Stomach (tissue), 9 donors: Measurements from ENCODE around the gene ANKRD40. TPM values are rescaled to one million over a fixed set of nuclear protein-coding genes. Genes with fewer than 3 reads are reported as not detected.

ENCODE experiments used
- DNase-seq, 2 donors: peaks; one replicate each; pipeline versions ENCODE4 v3.0.0 to v3.0.0-alpha.2; 2013 to 2019
- H3K27ac ChIP-seq, 5 donors: fragments of 200-600 bp in 4 of 5; sonication (generic) in 4 of 5; one replicate each; pipeline ENCODE4 v1.5.1; 2013 to 2019; ENCODE audit warnings: mild to moderate bottlenecking in 1 of 5, moderate library complexity in 1 of 5
- H3K27me3 ChIP-seq, 3 donors: fragments of 200-600 bp; sonication (generic); one replicate each; pipeline ENCODE4 v1.5.1; 2017 to 2019; ENCODE audit warnings: mixed run types in 1 of 3
- H3K36me3 ChIP-seq, 4 donors: fragments of 200-600 bp; sonication (generic); 1 replicate in 3 of 4; 2 replicates in 1 of 4; pipeline ENCODE4 v1.5.1; 2016 to 2019
- H3K4me1 ChIP-seq, 4 donors: fragments of 200-600 bp; sonication (generic); one replicate each; pipeline ENCODE4 v1.5.1; 2016 to 2019
- H3K4me3 ChIP-seq, 4 donors: fragments of 200-600 bp; sonication (generic) in 3 of 4; one replicate each; pipeline ENCODE4 v1.5.1; 2016 to 2019; ENCODE audit warnings: mild to moderate bottlenecking in 1 of 4
- H3K9me3 ChIP-seq, 4 donors: fragments of 200-600 bp; sonication (generic); one replicate each; pipeline ENCODE4 v1.5.1; 2016 to 2019
- CTCF ChIP-seq, 7 experiments: fragments of 450-650 bp in 4 of 7; fragments of 200-600 bp in 3 of 7; sonication (generic) in 3 of 7; IDR thresholded peaks; one replicate each; pipeline ENCODE4 v1.5.1; 2016 to 2019; ENCODE audit warnings: antibody characterized with exemption in 7 of 7, control low read depth in 2 of 7, mild to moderate bottlenecking in 1 of 7
- EP300 ChIP-seq: sonication (generic); formaldehyde crosslinking; IDR thresholded peaks from one replicate; pipeline ENCODE4 v1.6.1; 2017; ENCODE audit warnings: antibody characterized with exemption
- POLR2A ChIP-seq, 4 donors: fragments of 450-650 bp; IDR thresholded peaks; one replicate each; pipeline ENCODE4 v1.6.1; 2016; ENCODE audit warnings: antibody characterized with exemption in 4 of 4, control low read depth in 2 of 4, mild to moderate bottlenecking in 1 of 4, moderate library complexity in 1 of 4
- POLR2AphosphoS5 ChIP-seq, 3 donors: sonication (generic); formaldehyde crosslinking; IDR thresholded peaks; one replicate each; pipeline ENCODE4 v1.6.1; 2016; ENCODE audit warnings: antibody characterized with exemption in 3 of 3
- WGBS, 5 donors: extraction: QIAGEN DNeasy Blood & Tissue Kit in 3 of 5; methylation state at CpG; one replicate each; pipeline versions ENCODE4 v1.1.5 to v1.1.7; 2013 to 2018; 5-methylcytosine and 5-hydroxymethylcytosine counted together
- intact Hi-C: fragments of 100-400 bp; cut with DNase I; formaldehyde crosslinking; loops from one replicate; pipeline ENCODE4 v1.15.1; 2023; ENCODE audit warnings: low total_unique reads
- polyA plus RNA-seq, 3 donors: library from polyadenylated mRNA; stranded (reverse); fragments of 200-250 nt; gene quantifications; one replicate each; pipeline ENCODE4 v1.2.3, GENCODE V29; 2013
- total RNA-seq, 5 donors: library from RNA; depleted of rRNA; stranded (reverse); fragments of >200 nt; gene quantifications; one replicate each; pipeline versions ENCODE4 v1.1.0 to v1.2.3, GENCODE V29; 2014 to 2016
- donor health status: healthy with polysubstance abuse.
- donor health status: Bipolar disorder and iron deficiency.
- donor health status: healthy.

The ANKRD40 gene
- total and polyA plus RNA-seq, 8 donors, result 7.5 to 36.6 (median 19.9) TPM

- Histone ChIP-seq H3K4me1 (peaks cover 37 to 58% (median 41%) of the 10 kb centered on the region in 4 donors), H3K27me3 (no peaks in the 10 kb centered on the region), H3K36me3 (peaks cover 0 to 34% (median 0%) of the 10 kb centered on the region in 4 donors), H3K27ac (peak overlapping the region; percentile 69 to 91 (median 81)), H3K4me3 (no peak overlapping the region), H3K9me3 (no peaks in the 10 kb centered on the region)
- WGBS, 5 donors, result 49 to 75% (median 67%) methylated on average over 9 to 10 of the region's 10 CpGs
- intact Hi-C loops, result no loop called here
- DNase-seq, result no peak
- TF ChIP-seq EP300, result no peak
- no peak for TF ChIP-seq CTCF (IDR thresholded peaks at IDR 0.05)
- TF ChIP-seq POLR2AphosphoS5 (IDR thresholded peaks at IDR 0.05), result no peak
- no peak for TF ChIP-seq POLR2A (IDR thresholded peaks at IDR 0.05)
Measured at GRCh38 chr17:50660887-50661345, 46.8 kb downstream of the ANKRD40 start.

DNA sequence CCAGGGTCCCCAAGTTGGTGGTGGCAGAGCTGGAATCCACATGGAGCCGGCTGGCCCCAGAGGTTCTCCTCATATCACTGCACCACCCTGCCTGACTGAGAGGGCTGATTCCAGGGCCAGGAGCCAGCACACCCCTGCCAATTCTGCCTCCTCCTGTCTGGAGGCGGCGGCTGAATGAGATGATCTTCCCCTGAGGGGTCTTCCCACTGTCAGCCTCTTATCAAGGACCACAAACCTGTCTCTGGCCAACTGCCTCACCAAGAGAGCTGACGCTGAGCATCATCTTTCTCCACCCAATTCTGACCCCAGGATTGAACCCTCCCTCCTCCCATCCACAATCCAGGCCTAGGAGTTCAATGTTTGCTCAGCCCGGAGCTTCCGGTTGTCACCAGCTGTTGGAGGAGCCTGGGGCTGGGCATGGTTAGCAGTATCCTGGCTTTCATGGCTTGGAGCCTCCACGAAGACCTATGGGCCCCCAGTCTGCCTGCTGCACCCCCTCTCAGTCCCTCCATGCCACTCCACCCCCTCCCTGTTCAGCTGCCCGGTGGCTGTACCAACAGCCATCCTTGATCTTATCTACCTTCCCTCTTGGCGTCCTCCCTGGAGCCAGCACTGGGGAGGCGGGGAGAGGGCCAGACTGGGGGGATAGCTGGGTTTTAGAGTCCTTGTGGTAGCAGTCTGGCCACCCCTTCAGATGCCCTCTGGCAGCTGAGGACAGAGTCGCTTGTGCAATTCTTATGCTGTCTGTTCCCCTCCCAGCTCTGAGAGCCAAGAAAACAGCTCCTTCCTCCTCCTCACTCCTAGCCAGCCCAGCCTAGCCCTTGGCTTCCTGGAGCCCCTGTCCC lies 47.5 kb downstream of the ANKRD40 start:
- Histone ChIP-seq H3K36me3 (peaks cover 0 to 38% (median 0%) of the 10 kb centered on the region in 4 donors), H3K4me3 (no peak overlapping the region), H3K27ac (peak overlapping the region; percentile 69 to 91 (median 81)), H3K27me3 (no peaks in the 10 kb centered on the region), H3K4me1 (peaks cover 37 to 58% (median 41%) of the 10 kb centered on the region in 4 donors), H3K9me3 (no peaks in the 10 kb centered on the region)
- TF ChIP-seq POLR2AphosphoS5 (IDR thresholded peaks at IDR 0.05) (no peak), EP300 (no peak), CTCF (IDR thresholded peaks at IDR 0.05) (no peak), POLR2A (IDR thresholded peaks at IDR 0.05) (no peak)
- DNase-seq, result peak; percentile 49 to 62
- WGBS, 5 donors, result 22 to 42% (median 26%) methylated on average over 11 of the region's 11 CpGs
- intact Hi-C loops, result no loop called here

DNA sequence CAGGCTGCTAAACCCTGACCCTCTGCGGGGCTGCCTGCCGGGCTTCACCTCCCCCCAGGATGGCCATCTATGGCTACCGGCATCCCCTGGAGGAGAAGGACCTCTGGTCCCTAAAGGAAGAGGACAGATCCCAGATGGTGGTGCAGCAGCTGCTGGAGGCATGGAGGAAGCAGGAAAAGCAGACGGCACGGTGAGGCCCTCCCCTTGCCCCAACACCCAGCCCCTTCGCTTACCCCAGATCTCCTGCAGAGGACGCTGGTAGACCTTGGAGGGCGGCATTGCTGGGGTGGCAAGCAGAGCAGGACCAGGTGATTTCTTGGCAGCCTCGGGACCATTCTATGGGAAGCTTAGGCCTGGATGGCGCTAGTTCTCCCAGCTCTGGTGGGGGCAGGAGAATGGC lies 48.5 kb downstream of the ANKRD40 start:
- 78 to 92% (median 86%) methylated on average over 5 to 10 of the region's 10 CpGs for whole genome bisulfite sequencing, 5 donors
- DNase-seq, result no peak
- peak overlapping the region in 4 of 5 donors; percentile 78 to 91 (median 82) for H3K27ac ChIP-seq

More for the DNA sequence above, 48.5 kb downstream of the ANKRD40 start:
- Histone ChIP-seq H3K36me3 (peaks cover 0 to 37% (median 0%) of the 10 kb centered on the region in 4 donors), H3K9me3 (no peaks in the 10 kb centered on the region), H3K27me3 (no peaks in the 10 kb centered on the region), H3K4me3 (no peak overlapping the region), H3K4me1 (peaks cover 37 to 58% (median 41%) of the 10 kb centered on the region in 4 donors)
- intact Hi-C loops, result no loop called here
- no peak for TF ChIP-seq EP300
- no peak for TF ChIP-seq POLR2AphosphoS5 (IDR thresholded peaks at IDR 0.05)
- TF ChIP-seq POLR2A (IDR thresholded peaks at IDR 0.05), result no peak
- no peak for TF ChIP-seq CTCF (IDR thresholded peaks at IDR 0.05)
